KG1 (cell line): ENCODE results near the gene SHB.

ENCODE experiments used
- DNase-seq: peaks from one replicate; lab custom pipeline; 2025; lab: John Stamatoyannopoulos, UW

SHB gene

DNA sequence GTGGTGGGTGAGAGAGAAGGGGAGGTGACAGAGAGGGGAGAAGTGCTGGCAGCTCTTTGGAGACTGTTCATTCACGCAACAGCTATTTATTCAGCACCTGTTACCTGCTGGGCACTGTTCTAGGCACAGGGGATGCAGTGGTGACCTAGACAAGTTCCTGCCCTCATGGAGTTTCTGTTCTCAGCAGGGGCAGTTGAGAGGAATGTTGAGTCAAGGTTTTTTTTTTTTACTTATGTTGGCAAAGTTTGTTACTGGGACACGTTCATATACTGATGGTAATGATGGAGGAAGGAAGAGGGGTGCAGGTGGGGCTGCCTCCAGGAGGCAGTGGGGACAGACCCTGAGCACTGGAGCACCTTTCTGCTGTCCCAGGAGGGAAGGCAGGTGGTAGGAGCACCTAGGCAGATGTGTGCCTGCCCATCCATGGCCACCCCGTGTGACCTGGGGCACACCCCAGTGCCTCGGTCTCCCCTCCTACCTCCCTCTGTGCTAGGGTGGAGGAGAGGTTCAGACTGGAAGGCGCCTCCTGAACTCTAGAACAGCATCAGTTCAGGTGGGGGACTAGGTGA is 115.7 kb downstream of the SHB start:
- no peak for DNase-seq

DNA sequence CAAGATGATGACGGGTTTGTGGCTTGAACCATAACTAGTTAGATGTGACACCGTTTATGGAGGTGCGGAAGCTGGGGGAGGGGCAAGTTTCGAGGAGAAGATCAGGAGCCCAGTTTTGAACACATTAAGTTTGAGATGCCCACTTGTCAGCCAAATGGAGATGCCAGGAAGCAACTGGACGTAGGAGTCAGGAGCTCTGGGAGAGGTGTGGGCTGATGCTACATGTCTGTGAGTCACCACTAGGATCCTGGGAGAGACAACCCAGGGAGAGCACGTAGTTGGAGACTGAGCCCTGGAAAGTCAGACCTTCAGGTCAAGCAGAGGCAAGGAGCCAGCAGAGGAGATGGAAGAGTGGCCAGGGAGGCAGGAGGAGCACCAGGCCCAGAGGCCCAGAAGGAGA is 116.3 kb downstream of the SHB start:
- no peak for DNase-seq

GRCh38 chr9:37951671-37952449 is 117.2 kb downstream of the SHB start:
- DNase-seq = no peak

GRCh38 chr9:37950561-37950960 is 118.5 kb downstream of the SHB start:
- no peak for DNase-seq

- no peak for DNase-seq
These were observed 119.5 kb downstream of the SHB start for GRCh38 chr9:37949576-37949975.

DNA sequence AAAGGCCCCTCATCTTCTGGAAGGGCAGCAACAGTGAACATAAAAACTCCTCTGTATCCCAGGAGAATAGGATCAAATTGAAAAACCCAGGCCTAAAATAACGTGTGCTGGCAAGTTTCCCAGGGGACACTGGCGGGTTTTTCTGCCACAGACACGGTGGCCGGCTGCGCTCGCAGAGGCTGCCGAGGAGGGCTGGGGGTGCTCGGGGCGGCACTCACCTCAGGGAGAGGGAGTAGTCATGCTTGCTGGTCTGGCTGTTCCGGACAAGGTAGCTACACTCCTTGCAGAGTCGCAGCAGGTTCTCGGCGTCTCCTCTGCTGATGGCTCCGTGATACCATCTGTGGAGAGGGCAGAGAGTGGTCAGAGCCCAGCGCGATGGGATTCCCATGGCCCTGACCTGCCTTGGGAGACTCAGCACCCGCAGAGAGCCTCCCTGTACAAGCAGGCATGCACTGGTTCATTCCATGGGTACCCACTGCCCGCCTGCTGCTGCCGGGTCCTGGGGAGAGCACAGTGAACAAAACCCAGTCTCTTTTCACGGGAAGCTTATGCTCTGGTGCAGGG is 120.5 kb downstream of the SHB start:
- no peak for DNase-seq

GRCh38 chr9:37947977-37948376 is 121.0 kb downstream of the SHB start:
- no peak for DNase-seq

- no peak for DNase-seq
These were observed 121.6 kb downstream of the SHB start for GRCh38 chr9:37947471-37947870.

DNA sequence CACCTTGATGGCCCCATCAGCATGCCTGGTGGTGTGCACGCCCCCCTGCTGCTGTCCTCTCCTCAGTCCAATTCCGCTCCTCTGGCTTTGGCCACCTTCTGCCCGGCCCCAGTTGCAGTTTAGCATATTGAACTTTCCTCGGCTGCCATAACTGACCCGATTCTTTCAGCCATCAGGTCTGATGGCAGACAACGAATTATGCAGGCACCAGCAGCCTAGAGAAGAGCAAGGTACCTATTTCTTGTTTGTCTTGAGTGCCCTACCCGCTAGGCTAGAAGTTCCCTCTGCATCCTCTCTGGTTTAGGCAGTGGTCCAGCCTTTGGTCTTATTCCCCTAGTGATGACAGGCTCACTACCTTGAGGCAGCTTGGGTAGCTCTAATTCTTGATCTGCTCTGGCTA is 122.1 kb downstream of the SHB start:
- no peak for DNase-seq

- no peak for DNase-seq
These were observed 123.0 kb downstream of the SHB start for GRCh38 chr9:37946041-37946440.

GRCh38 chr9:37944671-37945481 is 124.2 kb downstream of the SHB start:
- DNase-seq = no peak

DNA sequence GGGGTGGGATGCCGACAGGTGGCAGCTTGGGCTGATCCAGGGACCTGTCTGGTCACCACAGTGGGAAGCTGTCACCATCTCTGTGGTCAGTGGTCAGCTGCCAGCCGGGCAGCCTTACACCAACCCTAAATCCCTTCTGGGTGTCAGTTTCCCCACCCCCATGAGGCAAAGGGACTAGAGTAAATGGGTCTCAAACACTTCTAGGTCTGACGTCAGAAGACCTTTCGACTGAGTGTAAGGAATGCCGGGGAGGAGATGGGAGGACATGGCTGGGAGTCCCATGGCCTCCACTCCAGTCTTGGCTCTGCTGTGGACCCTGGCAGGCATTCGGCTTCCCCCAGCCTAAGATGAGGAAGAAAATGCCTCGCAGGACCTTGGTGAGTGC is 124.8 kb downstream of the SHB start:
- DNase-seq = no peak

DNA sequence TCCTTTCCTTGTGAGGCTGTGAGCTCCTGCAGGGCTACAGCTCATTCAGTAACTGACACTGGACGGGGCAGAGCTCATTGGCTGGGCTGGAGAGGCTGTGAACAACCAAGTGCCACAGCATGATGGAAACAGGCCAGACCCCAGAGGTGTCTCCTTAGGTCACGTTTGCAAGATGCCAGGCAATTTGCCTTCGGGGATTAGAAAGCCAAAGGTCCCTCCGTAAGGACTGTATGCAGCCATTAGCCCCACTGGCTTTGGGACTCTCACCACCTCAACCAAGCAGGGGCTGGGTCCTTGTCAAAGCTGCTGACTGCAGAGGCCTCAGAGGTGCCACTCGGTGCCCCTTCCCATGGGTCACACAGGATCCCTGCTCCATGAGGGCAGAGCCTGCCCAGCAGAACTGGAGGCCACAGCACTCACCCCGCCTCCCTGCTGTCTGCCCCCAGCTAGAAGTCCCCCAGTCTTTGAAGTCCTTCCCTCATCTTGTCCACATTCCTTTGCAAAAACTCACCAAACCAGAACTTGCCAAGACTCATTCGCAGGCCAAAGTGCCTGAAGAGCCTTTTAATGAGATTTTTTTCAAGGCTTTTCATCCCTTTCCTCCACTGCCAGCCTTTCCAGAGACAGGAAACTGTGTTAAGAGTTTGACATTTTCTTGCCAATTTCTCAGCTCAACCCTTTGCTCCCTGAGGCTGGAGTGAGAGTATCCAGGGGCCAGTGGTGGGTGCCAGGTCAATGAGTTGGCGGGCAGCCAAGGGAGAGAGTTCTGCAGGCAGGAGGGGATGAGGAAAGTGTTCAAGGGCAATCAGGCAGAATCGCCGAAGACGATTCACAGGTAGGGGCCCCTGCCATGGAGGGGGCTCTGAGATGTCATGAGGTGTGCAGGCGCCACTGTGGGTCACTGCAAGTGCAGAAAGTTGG is 125.4 kb downstream of the SHB start:
- DNase-seq = no peak

DNA sequence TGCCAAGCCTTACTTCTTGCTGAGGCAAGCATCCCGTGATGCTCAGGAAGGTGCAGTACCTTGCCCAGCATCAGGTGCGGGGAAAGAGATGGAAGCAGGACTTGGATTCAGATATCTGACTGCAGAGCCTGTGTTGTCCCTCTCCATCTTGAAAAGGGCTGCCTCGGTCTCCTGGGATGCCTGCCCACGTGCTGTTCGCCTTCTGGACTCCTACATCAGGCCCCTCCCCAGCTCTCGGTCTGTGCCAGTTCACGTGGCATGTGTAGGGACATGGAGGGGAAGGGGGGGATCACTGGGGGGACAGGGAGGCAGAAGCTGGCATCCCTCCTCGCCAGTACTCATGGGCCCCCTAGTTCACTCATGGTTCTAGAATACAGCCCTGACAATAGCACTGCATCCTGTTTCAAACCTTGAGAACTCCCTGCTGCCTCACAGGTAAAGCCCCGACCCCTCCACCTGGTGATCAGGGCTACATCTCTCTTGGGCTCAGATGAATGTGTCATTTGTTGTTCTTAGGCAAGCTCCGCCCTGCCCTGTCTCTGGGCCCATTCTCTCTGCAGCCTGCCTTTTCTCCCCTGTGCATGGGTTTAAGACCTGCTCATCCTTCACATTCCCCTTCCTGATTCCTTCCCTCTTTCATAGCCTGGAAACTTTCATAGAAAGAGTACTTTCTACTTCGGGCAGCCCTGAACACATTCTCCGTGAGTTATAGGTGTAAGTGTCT is 126.2 kb downstream of the SHB start:
- no peak for DNase-seq

DNA sequence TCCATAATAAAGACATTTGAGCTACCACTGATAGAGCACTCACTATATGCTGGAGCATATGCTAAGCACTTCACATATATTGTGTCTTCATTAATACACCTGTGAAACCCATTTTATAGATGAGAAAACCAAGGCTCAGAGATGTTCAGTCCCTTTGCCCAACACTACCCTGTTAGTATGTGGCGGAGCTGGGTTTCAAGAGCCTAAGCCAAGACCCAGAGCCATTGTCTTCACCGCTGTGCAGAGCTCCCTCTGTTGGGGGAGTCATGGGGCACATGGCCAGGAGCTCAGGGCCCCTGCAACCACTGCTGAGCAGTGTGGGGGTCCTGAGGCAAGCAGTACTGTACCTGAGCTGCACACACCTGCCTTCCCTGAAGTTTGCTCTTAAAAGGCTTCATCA is 127.8 kb downstream of the SHB start:
- DNase-seq = no peak

GRCh38 chr9:37939575-37940095 is 129.4 kb downstream of the SHB start:
- no peak for DNase-seq

GRCh38 chr9:37938121-37938891 is 130.7 kb downstream of the SHB start:
- no peak for DNase-seq

DNA sequence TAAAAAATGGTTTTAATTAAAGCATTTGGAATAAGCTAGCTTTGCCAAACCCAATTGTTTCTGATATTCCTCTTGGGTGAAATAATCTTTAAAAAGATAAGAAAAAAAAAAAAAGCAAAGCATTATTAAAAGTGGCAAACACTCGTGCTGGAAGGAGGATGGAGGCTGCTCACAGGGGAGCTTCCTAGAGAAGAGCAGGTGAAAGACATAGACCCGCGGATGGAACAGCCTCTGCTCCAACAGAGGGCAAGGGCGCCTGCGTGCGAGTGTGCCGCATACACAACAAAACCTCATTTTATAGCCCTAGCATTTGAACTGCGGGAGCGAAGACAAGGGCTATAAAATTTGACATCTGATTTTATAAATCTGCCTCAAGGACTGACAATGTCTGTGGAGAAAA is 131.7 kb downstream of the SHB start:
- DNase-seq = no peak

DNA sequence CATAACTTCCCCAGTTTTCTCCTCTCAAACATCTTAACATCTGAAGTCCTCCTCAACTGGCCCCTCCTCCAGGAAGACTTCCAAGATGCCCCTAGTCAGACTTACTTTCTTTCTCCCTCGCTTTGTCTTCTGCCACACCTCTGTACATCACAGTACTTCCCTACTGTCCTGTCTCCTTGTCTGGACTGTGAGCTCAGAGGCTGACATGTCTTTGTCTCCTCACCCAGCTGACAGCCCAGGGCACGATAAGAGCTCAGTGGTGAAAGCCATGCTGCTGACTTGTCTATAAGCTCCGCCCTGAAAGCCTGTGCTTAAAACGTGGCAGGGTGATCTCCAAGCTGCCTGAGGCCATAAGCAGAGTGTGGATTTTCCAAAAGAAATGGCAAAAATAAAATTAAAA is 132.1 kb downstream of the SHB start:
- DNase-seq = no peak

- DNase-seq = no peak
These were observed 132.7 kb downstream of the SHB start for GRCh38 chr9:37936376-37936775.
